Dendritic cell treated with granulocyte-macrophage colony-stimulating factor and Interleukin-4, amounts not matched to agents 40 ng/mL and 50 ng/mL, for 4 days (primary cell): ENCODE data around the gene PCDHGA1.

Experiments
- H3K27ac Mint-ChIP-seq: one replicate; pipeline ENCODE4 v1.8.0; 2022; ENCODE audit warnings: mild to moderate bottlenecking, mixed read lengths
- H3K27me3 Mint-ChIP-seq: one replicate; pipeline ENCODE4 v1.8.0; 2022; ENCODE audit warnings: mild to moderate bottlenecking, mixed read lengths
- H3K36me3 Mint-ChIP-seq: one replicate; pipeline ENCODE4 v1.8.0; 2022; ENCODE audit warnings: low read depth, mixed read lengths
- H3K4me1 Mint-ChIP-seq: one replicate; pipeline ENCODE4 v1.8.0; 2022; ENCODE audit warnings: low read depth, mixed read lengths
- H3K4me3 Mint-ChIP-seq: one replicate; pipeline ENCODE4 v1.8.0; 2022; ENCODE audit warnings: mild to moderate bottlenecking, moderate library complexity, mixed read lengths
- H3K9me3 Mint-ChIP-seq: one replicate; pipeline ENCODE4 v1.8.0; 2022; ENCODE audit warnings: mixed read lengths
- intact Hi-C: fragments of 100-400 bp; cut with micrococcal nuclease; formaldehyde crosslinking; loops from one replicate; pipeline ENCODE4 v1.15.0; 2022

PCDHGA1 gene

DNA sequence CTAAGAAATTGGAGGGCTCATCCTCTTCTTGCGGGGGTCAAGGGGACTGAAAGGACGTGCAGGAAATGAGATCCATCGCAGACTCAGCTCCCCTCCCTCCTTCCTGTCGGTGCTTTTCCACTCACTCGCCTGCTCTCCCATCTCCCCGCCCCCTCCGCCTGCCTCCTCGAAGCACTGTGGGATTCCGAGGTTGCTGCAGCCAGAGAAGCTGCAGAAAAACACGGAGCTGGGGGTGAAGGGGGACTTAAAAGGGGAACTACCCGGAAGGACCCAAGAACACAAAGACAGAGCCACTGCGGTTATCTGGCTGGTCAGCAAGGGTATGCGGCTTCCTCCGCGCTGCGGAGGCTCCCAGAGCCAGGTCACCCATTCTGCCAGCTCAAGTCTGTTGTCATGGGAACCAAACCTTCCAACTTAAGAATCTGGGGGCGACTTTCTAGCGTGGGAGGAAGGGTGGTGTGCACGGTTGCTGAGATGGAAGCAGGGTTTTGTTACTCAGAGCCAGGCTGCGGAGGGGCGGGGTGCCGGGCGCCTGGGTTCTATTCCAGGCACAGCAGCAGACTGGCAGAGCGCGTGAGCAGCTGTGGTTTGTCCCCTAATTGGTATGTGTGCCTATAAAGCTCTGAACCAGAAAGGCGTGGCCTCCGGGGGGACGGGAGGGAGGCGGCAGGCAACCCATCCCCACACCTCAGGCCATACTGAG lies 183.5 kb downstream of the PCDHGA1 start:
- intact Hi-C loops = loop anchor here (10.0 kb wide), 1 partner anchor 189 kb away; the partner anchor contains the start of gene TAF7
- Mint-ChIP-seq H3K27me3 (peaks cover 21% of the 10 kb centered on the region), H3K4me3 (peak overlapping the region; percentile 74), H3K9me3 (no peaks in the 10 kb centered on the region), H3K27ac (peak overlapping the region; percentile 55), H3K4me1 (peaks cover 80% of the 10 kb centered on the region), H3K36me3 (peaks cover 63% of the 10 kb centered on the region)

DNA sequence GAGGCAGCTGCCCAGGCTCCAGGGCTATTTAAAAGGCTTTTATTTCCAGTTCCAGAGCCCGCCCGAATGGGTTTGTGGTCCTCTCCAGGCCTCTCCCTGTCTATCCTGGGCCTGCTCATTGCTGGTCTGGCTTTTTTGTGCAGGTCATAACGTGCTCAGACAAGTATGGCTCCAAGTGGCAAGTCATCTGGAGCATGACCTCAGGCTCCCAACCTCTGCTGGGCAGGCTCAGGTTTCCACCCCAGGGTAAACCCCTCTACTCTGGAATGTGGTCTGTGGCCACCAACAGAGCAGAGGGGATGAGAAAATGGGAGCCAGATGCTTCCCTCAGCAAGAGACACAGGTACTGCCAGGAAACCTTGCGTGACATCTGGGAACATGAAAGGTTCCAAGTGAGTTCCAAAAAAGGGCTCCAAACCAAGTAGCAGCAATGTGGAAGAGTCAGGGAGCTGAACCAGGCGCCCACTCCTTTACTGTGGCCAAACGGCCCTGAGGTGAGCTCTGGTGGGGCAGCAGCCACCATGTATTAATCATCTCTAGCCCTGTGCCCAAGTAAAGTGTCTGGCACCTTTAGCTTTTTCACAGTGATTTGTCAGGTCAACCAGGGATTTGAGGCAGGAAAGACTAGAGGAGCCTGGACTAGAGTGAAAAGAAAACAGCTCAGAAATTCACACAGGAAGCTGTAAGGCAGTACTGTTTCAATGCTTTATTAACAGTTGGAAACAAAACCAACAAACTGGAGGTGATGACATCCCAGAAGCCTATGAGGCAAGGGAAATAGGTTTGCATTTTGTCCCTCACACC lies 184.2 kb downstream of the PCDHGA1 start:
- no peak overlapping the region for H3K4me3 Mint-ChIP-seq
- peaks cover 80% of the 10 kb centered on the region for H3K4me1 Mint-ChIP-seq
- peaks cover 70% of the 10 kb centered on the region for H3K36me3 Mint-ChIP-seq
- peaks cover 17% of the 10 kb centered on the region for H3K27me3 Mint-ChIP-seq
- H3K9me3 Mint-ChIP-seq = no peaks in the 10 kb centered on the region
- intact Hi-C loops = loop anchor here (10.0 kb wide), 1 partner anchor 190 kb away; the partner anchor contains the start of gene TAF7
- no peak overlapping the region for H3K27ac Mint-ChIP-seq

DNA sequence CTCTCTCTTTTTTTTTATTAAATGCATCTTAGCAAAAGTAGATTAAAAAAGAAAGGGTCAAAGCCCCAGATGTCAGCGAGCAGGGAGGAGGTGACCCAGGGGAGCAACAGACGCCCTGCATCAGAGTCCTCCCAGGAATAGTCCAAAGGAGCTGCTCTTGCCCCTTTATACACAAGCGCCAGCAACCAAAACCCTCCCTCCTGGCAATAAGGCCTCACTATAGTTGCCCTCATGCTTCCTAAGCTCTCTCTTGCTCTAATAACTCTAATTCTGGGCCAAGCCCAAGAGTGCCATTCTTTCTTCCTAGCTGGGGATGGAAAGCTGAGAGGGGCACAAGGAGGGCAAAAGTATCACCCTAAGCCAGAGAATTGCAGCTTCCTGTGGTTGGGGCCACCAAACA lies 184.8 kb downstream of the PCDHGA1 start:
- no peak overlapping the region for H3K4me3 Mint-ChIP-seq
- peaks cover 82% of the 10 kb centered on the region for H3K4me1 Mint-ChIP-seq
- no peak overlapping the region for H3K27ac Mint-ChIP-seq
- intact Hi-C loops = loop anchor here (10.0 kb wide), 1 partner anchor 190 kb away; the partner anchor contains the start of gene TAF7
- peaks cover 15% of the 10 kb centered on the region for H3K27me3 Mint-ChIP-seq
- peaks cover 76% of the 10 kb centered on the region for H3K36me3 Mint-ChIP-seq
- H3K9me3 Mint-ChIP-seq = no peaks in the 10 kb centered on the region

DNA sequence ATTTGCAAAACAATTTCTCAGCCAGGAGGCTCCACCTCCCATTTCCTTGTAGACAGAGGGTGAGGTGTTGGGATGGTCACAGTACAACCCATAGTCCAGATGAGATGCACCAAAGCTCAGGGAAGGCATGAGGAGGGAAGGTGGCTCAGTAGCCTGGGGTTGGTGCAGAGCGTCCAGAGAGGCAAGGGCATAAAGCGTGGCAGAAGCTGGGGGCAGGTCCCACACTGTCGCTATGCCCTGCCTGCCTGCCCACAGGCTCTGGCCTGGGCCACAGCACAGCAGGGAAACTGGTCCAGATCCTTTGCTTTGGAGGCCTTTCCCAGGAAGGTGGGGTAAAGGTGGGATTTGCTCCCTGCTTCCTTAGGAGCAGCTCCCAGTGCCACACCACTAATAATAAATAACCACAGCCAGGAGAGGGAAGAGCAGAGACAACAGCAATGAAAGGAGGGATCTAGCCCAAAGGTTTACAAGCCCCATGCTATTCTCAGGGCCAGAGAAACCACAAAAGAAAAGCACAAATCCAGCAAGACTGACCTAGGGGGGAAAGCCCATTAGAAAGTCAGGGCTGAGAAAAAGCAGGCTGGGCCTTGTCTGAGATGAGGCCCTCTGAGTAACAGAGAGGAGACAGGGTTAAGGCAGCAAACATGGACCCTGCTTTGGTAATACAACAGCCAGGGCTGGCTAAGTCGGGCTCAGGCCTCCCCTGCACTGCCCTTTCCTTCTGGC lies 185.8 kb downstream of the PCDHGA1 start:
- H3K27me3 Mint-ChIP-seq = peaks cover 15% of the 10 kb centered on the region
- intact Hi-C loops = loop anchor here (10.0 kb wide), 1 partner anchor 191 kb away; the partner anchor contains the start of gene TAF7
- H3K4me3 Mint-ChIP-seq = no peak overlapping the region
- no peak overlapping the region for H3K27ac Mint-ChIP-seq
- peaks cover 86% of the 10 kb centered on the region for H3K36me3 Mint-ChIP-seq
- H3K9me3 Mint-ChIP-seq = no peaks in the 10 kb centered on the region
- H3K4me1 Mint-ChIP-seq = peaks cover 91% of the 10 kb centered on the region

DNA sequence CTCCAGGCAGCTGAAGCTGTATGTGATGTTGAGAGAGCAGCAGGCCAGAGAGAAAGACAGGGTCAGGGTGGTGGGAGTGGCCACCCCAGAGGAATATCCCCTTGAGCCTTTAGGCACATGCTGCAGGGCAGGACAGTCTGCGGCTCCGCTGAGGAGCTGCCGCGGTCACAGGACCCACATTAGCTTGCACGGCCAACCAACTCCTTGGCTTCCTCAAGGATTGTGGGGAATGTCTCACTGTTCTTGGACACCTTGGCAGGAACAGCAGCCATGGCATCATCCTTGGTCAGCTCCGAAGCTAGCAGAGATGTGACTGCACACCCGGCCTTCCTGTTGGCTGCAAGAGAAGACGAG lies 186.3 kb downstream of the PCDHGA1 start:
- Mint-ChIP-seq H3K4me3 (no peak overlapping the region), H3K36me3 (peaks cover 91% of the 10 kb centered on the region)
- intact Hi-C loops = loop anchor here (10.0 kb wide), 1 partner anchor 192 kb away; the partner anchor contains the start of gene TAF7

DNA sequence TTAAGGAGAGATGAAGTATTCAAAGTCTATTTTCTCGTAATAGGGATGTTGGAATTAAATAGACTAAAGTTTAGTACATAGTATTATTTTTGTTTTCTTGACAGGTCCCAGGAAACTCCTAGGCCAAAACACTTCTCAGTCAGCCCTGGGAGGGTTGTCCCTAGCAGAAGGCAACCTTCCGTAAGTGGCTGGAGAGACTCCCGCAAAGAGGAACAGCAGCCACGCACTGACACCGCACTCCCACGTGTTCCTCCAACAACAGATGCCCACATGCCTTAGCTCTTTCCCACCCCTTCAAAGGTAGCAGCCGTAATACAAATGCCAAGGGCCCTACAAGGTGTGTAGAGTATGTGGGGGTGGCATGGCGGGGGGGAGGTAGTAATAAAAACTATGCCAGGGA lies 187.0 kb downstream of the PCDHGA1 start:
- intact Hi-C loops = loop anchor here (10.0 kb wide), 1 partner anchor 193 kb away; the partner anchor contains the start of gene TAF7
- H3K27ac Mint-ChIP-seq = no peak overlapping the region
- no peaks in the 10 kb centered on the region for H3K9me3 Mint-ChIP-seq
- peaks cover 98% of the 10 kb centered on the region for H3K36me3 Mint-ChIP-seq
- no peak overlapping the region for H3K4me3 Mint-ChIP-seq
- peaks cover 10% of the 10 kb centered on the region for H3K27me3 Mint-ChIP-seq
- H3K4me1 Mint-ChIP-seq = peaks cover 97% of the 10 kb centered on the region

More for the DNA sequence above, 186.3 kb downstream of the PCDHGA1 start:
- Mint-ChIP-seq H3K27me3 (peaks cover 12% of the 10 kb centered on the region), H3K9me3 (no peaks in the 10 kb centered on the region), H3K4me1 (peaks cover 93% of the 10 kb centered on the region), H3K27ac (no peak overlapping the region)

DNA sequence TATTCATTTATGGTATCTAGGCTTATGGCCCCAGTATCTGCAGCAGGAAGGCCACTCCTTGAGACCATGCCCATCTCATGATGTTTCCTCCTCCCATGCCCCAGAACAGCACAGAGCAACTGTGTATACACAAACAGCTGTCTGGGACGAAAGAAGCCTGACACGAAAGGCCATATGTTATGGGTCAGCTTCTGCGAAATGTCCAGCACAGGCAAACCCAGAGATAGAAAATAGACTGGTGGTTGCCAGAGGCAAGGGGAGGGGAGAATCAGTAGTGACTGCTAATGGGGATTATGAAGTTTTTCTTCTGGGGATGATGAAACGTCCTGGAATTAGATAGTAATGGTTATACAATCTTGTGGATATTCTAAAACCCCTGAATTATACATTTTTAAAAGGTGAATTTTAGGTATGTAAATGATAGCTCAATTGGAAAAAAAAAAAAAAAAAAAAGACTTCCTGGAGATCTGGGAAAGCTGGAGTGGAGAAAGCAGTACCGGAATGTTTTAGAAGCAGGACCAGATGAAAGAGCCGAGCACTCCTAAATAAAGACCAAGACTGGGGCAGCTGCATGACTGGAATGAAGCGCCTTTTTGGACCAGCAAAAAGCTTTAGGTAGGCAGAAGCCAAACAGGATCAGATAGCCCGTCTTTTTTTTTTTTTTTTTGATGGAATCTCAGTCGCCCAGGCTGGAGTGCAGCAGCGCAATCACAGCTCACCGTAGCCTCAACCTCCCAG lies 187.7 kb downstream of the PCDHGA1 start:
- Mint-ChIP-seq H3K36me3 (peaks cover 97% of the 10 kb centered on the region), H3K4me1 (peaks cover 97% of the 10 kb centered on the region), H3K27me3 (peaks cover 5% of the 10 kb centered on the region), H3K4me3 (no peak overlapping the region), H3K9me3 (no peaks in the 10 kb centered on the region), H3K27ac (no peak overlapping the region)
- intact Hi-C loops = loop anchor here (10.0 kb wide), 1 partner anchor 193 kb away; the partner anchor contains the start of gene TAF7

DNA sequence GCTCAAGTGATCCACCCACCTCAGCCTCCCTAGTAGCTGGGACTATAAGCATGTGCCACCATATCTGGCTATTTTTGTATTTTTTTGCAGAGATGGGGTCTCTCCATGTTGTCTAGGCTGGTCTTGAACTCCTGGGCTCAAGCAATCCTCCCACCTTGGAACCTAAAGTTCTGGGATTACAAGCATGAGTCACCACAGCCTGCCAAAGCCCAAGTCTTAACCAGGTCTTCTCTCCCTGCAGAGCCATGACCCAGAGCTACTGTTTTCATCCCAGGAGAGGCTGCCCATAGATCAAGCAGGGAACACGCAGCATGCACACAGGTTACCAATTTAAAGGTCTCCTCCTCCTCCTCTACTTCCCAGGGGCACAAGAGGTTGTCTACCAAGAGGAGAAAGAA lies 188.3 kb downstream of the PCDHGA1 start:
- intact Hi-C loops = loop anchor here (10.0 kb wide), 1 partner anchor 194 kb away; the partner anchor contains the start of gene TAF7
- H3K4me3 Mint-ChIP-seq = no peak overlapping the region

DNA sequence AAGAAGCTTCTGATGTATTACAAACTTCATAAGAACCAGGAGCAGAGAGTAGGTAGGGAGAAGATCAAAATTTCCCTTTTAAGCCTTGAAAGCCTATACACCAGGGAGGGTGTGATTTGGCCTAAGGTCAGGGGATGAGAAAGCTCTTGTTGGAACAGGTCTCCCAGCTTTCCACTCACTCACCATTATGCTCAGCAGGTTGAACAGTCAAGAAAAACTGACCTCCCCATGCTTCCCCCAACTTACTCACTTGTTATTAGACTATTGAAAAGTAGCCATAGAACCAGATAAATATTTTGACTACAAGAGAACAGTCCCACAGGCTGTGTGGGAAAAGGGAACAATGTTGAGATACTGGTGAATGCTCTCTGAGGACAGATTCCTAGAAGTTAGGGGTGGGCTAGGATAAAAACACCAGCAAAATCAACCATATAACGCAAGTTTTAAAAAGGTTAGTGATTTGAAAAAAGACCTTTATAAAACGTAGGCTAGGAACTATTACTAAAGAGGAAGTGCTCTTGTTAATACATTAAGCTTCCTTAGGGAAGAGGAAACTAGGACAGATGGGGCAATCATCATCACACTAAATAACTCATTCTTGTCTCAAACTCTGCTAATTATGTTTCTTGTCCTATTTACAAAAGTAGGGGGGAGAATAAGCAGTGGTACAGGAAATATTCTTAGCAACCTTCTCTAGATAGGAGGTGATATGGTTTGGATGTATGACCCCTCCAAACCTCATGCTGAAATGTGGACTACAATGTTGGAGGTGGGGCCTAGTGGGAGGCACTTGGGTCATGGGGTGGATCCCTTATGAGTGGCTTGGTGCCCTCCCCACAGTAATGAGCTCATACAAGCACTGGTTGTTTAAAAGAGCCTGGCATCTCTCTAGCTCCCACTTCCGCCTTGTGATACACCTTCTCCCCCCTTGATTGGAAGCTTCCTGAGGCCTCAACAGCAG lies 189.6 kb downstream of the PCDHGA1 start:
- H3K4me3 Mint-ChIP-seq = no peak overlapping the region
- H3K36me3 Mint-ChIP-seq = peaks cover 78% of the 10 kb centered on the region
- H3K27ac Mint-ChIP-seq = peak overlapping the region; percentile 58
- H3K9me3 Mint-ChIP-seq = no peaks in the 10 kb centered on the region
- H3K4me1 Mint-ChIP-seq = peaks cover 81% of the 10 kb centered on the region
- no peaks in the 10 kb centered on the region for H3K27me3 Mint-ChIP-seq
- intact Hi-C loops = loop anchor here (5.0 to 10.0 kb wide), 2 partner anchors 37 to 195 kb away; partner anchors contain the start of gene TAF7

More for the DNA sequence above, 188.3 kb downstream of the PCDHGA1 start:
- no peaks in the 10 kb centered on the region for H3K9me3 Mint-ChIP-seq
- H3K27me3 Mint-ChIP-seq = peaks cover 2% of the 10 kb centered on the region
- peaks cover 91% of the 10 kb centered on the region for H3K36me3 Mint-ChIP-seq
- peaks cover 94% of the 10 kb centered on the region for H3K4me1 Mint-ChIP-seq
- H3K27ac Mint-ChIP-seq = no peak overlapping the region

DNA sequence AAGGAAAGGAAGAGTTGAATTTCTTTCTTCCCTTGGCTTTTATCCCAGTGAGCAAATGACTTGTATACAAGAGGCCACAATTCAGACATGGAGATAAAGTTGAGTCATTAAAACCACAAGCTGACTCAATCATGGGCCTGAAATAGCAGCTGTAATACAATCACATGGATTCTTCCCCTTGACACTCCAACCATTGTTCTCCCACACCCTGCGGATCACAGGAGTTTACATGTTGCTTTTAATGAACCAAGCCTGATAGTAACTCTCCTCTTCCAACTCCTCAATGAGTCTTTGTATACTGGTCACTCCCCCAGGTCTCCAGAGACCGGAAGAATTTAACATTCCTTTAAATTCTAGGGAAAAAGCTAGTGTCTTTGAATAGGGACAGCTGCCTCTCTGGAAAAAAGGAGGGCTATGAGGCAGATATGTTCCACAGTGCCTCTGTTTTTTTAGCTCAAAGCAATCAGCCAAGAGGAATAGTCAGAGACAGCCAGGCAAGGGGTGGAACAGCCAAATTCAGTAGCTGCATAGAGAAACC lies 191.0 kb downstream of the PCDHGA1 start:
- Mint-ChIP-seq H3K36me3 (peaks cover 64% of the 10 kb centered on the region), H3K4me3 (no peak overlapping the region), H3K4me1 (peaks cover 68% of the 10 kb centered on the region), H3K9me3 (no peaks in the 10 kb centered on the region), H3K27me3 (no peaks in the 10 kb centered on the region), H3K27ac (peak overlapping the region; percentile 58)
- intact Hi-C loops = loop anchor here (5.0 kb wide), 1 partner anchor 36 kb away; no protein-coding TSS in a partner anchor

DNA sequence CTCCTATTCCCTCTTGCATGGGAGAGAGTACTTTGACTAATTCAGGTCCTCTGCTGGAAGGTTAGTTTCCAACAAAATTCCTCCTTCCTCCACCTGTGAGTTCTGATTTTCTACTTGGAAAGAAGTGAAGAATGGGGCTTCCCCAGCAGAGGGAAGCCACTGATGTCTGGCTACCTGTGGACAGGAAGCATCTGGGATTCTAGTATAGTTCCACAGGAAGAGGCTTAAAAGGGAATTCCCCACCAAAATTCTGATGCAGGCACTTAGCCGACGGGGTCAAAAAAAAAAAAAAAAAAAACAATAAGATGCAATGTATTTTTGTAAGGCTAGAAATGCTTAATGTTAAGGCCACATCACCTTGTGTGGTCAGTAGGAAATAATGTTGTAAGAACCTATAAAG lies 192.0 kb downstream of the PCDHGA1 start:
- Mint-ChIP-seq H3K27ac (no peak overlapping the region), H3K27me3 (no peaks in the 10 kb centered on the region), H3K36me3 (peaks cover 54% of the 10 kb centered on the region), H3K4me3 (no peak overlapping the region), H3K9me3 (no peaks in the 10 kb centered on the region), H3K4me1 (peaks cover 58% of the 10 kb centered on the region)
- intact Hi-C loops = loop anchor here (5.0 kb wide), 1 partner anchor 35 kb away; no protein-coding TSS in a partner anchor

DNA sequence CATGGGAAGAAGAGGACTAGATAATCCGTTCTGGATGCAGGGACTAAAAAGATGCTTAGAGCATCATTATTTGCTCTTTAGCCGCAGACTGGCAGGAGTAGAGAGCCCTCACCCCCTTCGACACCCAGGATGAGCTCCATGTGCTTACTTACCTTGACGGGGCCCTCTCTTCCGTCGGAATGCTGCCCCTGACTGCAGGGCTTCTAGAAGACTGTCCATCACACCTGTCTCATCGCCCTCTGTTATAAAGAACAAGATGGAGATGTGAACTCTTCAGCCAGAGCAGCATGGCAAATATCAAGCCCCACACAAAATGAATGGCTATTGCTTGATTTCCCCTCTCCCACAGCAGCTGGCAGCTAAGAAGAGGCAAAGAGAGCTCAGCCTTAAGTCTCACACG lies 193.7 kb downstream of the PCDHGA1 start:
- H3K9me3 Mint-ChIP-seq = no peaks in the 10 kb centered on the region
- H3K4me1 Mint-ChIP-seq = peaks cover 44% of the 10 kb centered on the region
- peaks cover 37% of the 10 kb centered on the region for H3K36me3 Mint-ChIP-seq
- no peaks in the 10 kb centered on the region for H3K27me3 Mint-ChIP-seq
- no peak overlapping the region for H3K27ac Mint-ChIP-seq
- no peak overlapping the region for H3K4me3 Mint-ChIP-seq
- intact Hi-C loops = loop anchor here (2.0 to 5.0 kb wide), 2 partner anchors 33 to 103 kb away; partner anchors contain the start of gene PCDHGA11
